HepG2 (cell line): Measurements from ENCODE around the gene SF3A2. TPM values are rescaled to one million over a fixed set of nuclear protein-coding genes. Genes with fewer than 3 reads are reported as not detected.

ENCODE experiments used
- KAT7 ChIP-seq: IDR thresholded peaks from 2 replicates; pipeline ENCODE4 v1.6.1; 2018; ENCODE audit warnings: borderline replicate concordance, missing compliant biosample characterization
- MBD4 ChIP-seq: IDR thresholded peaks from 2 replicates; pipeline ENCODE4 v1.6.1; 2012; ENCODE audit warnings: low read length, inconsistent platforms, borderline replicate concordance
- MXD3 ChIP-seq: IDR thresholded peaks from 2 replicates; pipeline ENCODE4 v1.6.1; 2016; ENCODE audit warnings: mild to moderate bottlenecking, missing biosample characterization, missing genetic modification reagents
- RERE ChIP-seq: IDR thresholded peaks from 2 replicates; pipeline ENCODE4 v1.6.1; 2016; ENCODE audit warnings: low read depth, missing genetic modification reagents, missing compliant biosample characterization
- TRIM22 ChIP-seq: fragments of 450-650 bp; IDR thresholded peaks from 2 replicates; pipeline ENCODE4 v1.6.1; 2017
- ZFX ChIP-seq: sonication (generic); formaldehyde crosslinking; IDR thresholded peaks from 2 replicates; pipeline ENCODE4 v1.4.0; 2020; ENCODE audit warnings: mild to moderate bottlenecking, low read depth, missing genetic modification reagents, moderate library complexity
- ZNF318 ChIP-seq: sonication (generic); formaldehyde crosslinking; IDR thresholded peaks from 2 replicates; pipeline ENCODE4 v1.4.0; 2020; ENCODE audit warnings: mild to moderate bottlenecking, missing genetic modification reagents
- ZNF446 ChIP-seq: sonication (generic); formaldehyde crosslinking; IDR thresholded peaks from 2 replicates; pipeline ENCODE4 v1.5.0; 2020; ENCODE audit warnings: mild to moderate bottlenecking, missing genetic modification reagents
- ZNF468 ChIP-seq: sonication (generic); formaldehyde crosslinking; IDR thresholded peaks from 2 replicates; pipeline ENCODE4 v1.8.0; 2022; ENCODE audit warnings: mild to moderate bottlenecking, moderate library complexity, missing genetic modification reagents
- ZNF556 ChIP-seq: sonication (generic); formaldehyde crosslinking; IDR thresholded peaks from 2 replicates; pipeline ENCODE4 v1.4.0; 2020; ENCODE audit warnings: mild to moderate bottlenecking, missing genetic modification reagents, borderline replicate concordance
- ZNF784 ChIP-seq: sonication (generic); formaldehyde crosslinking; IDR thresholded peaks from 2 replicates; pipeline ENCODE4 v1.5.1; 2020; ENCODE audit warnings: missing genetic modification reagents, mild to moderate bottlenecking, borderline replicate concordance
- polyA plus RNA-seq, 8 experiments: library from polyadenylated mRNA; depleted of rRNA in 3 of 8; stranded (reverse) in 7 of 8; unstranded in 1 of 8; fragments of >200 nt; fragmentation: Illumina TruSeq in 4 of 8; extraction: Trizol in 4 of 8; gene quantifications; 2 replicates each; pipeline versions ENCODE4 v1.2.1 to v1.2.3, GENCODE V29; 2011 to 2016; ENCODE audit warnings: low read depth in 4 of 8, missing spikeins in 1 of 8, mixed read lengths in 1 of 8; ENCODE audit not compliant: insufficient read depth in 1 of 8
- total RNA-seq, 5 experiments: library from RNA; depleted of rRNA; stranded (reverse); fragments of >200 nt; fragmentation: Illumina TruSeq; extraction: Trizol; gene quantifications; 2 replicates each; pipeline ENCODE4 v1.2.3, GENCODE V29; 2016; ENCODE audit warnings: low read depth in 1 of 5

The SF3A2 gene
- total and polyA plus RNA-seq, 2 of the 13 experiments (the other 11 are each of a cell fraction or from before 2014, with no cell fraction given), result 8.6 to 8.8 TPM

- no peak for TF ChIP-seq RERE
- no peak for TF ChIP-seq MXD3
- peak; percentile 67 for TF ChIP-seq ZFX (CRISPR knock-in tag)
- no peak for TF ChIP-seq MBD4
- no peak for TF ChIP-seq ZNF318 (CRISPR knock-in tag)
- no peak for TF ChIP-seq ZNF468 (CRISPR knock-in tag)
- TF ChIP-seq ZNF784 (CRISPR knock-in tag), result no peak
- no peak for TF ChIP-seq ZNF446 (CRISPR knock-in tag)
- TF ChIP-seq KAT7 (CRISPR knock-in tag), result no peak
- no peak for TF ChIP-seq ZNF556
- TF ChIP-seq TRIM22, result no peak
These were observed 17.6 kb downstream of the SF3A2 start (continued) for GRCh38 chr19:2254064-2254872.
